Measurements from ENCODE around the gene CUTA.
"Not testable (repeated sequence)": the region's sequence is repeated elsewhere in the genome, so short reads cannot be mapped to it uniquely, and the experiment has no call there.

GRCh38 chr6:33379184-33379583 lies 38.7 kb downstream of the CUTA start:
- not testable (repeated sequence) for TF ChIP-seq JUND (IDR thresholded peaks at IDR 0.05); MAX (IDR thresholded peaks at IDR 0.05); CBX3 (IDR thresholded peaks at IDR 0.05; ENCODE audit: low read depth)
